HFF-Myc (cell line): ENCODE measurements around the gene CFAP70.

ENCODE experiments used
- DNase-seq: peaks from one replicate; pipeline ENCODE4 v3.0.0-alpha.2; 2011; ENCODE audit warnings: low read depth; ENCODE audit errors: extremely low read depth
- H3K4me3 ChIP-seq: replicated peaks from 2 replicates; pipeline ENCODE4 v1.5.1; 2011; ENCODE audit warnings: low read depth, mild to moderate bottlenecking, control low read depth, low read length
- TF ChIP-seq, protein P1 (sequence below): IDR thresholded peaks from 2 replicates; pipeline ENCODE4 v1.5.1; 2012; ENCODE audit warnings: mild to moderate bottlenecking, low read depth, low read length, control low read depth; ENCODE audit errors: missing control alignments

CFAP70 gene

DNA sequence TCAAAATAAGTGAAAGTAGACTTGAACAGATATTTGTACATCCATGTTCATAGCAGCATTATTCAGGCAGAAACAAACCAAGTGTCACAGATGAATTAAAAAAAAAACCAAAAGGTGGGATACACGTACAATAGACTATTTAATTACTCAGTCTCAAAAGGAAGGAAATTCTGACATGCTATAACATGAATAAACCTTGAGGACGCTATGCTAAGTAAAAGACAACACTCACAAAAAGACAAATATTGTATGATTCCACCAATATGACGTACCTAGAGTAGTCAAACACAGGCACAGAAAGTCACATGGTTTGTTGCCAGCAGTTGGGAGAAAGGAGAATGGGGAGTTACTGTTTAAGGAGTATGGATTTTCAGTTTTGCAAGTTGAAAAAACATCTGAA is 18.0 kb upstream of the CFAP70 start:
- H3K4me3 ChIP-seq, result no peak overlapping the region
- no peak for DNase-seq
- TF ChIP-seq, protein P1, sequence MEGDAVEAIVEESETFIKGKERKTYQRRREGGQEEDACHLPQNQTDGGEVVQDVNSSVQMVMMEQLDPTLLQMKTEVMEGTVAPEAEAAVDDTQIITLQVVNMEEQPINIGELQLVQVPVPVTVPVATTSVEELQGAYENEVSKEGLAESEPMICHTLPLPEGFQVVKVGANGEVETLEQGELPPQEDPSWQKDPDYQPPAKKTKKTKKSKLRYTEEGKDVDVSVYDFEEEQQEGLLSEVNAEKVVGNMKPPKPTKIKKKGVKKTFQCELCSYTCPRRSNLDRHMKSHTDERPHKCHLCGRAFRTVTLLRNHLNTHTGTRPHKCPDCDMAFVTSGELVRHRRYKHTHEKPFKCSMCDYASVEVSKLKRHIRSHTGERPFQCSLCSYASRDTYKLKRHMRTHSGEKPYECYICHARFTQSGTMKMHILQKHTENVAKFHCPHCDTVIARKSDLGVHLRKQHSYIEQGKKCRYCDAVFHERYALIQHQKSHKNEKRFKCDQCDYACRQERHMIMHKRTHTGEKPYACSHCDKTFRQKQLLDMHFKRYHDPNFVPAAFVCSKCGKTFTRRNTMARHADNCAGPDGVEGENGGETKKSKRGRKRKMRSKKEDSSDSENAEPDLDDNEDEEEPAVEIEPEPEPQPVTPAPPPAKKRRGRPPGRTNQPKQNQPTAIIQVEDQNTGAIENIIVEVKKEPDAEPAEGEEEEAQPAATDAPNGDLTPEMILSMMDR, result no peak

DNA sequence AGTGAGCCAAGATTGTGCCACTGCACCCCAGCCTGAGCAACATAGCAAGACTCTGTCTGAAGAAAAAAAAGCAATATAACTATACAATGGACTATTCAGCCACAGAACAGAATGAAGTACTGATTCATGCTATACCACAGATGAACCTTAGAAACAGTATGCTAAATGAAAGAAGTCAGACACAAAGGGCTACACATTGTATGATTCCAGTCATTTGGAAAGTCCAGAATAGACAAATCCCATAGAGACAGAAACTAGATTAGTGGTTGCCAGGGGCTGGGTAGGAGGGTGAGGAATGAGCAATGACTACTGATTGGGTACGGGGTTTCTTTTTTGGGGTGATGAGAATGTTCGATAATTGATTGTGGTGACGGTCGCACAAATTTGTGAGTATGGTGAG is 9.6 kb upstream of the CFAP70 start:
- no peak overlapping the region for H3K4me3 ChIP-seq
- TF ChIP-seq, protein P1, result no peak
- DNase-seq, result no peak

DNA sequence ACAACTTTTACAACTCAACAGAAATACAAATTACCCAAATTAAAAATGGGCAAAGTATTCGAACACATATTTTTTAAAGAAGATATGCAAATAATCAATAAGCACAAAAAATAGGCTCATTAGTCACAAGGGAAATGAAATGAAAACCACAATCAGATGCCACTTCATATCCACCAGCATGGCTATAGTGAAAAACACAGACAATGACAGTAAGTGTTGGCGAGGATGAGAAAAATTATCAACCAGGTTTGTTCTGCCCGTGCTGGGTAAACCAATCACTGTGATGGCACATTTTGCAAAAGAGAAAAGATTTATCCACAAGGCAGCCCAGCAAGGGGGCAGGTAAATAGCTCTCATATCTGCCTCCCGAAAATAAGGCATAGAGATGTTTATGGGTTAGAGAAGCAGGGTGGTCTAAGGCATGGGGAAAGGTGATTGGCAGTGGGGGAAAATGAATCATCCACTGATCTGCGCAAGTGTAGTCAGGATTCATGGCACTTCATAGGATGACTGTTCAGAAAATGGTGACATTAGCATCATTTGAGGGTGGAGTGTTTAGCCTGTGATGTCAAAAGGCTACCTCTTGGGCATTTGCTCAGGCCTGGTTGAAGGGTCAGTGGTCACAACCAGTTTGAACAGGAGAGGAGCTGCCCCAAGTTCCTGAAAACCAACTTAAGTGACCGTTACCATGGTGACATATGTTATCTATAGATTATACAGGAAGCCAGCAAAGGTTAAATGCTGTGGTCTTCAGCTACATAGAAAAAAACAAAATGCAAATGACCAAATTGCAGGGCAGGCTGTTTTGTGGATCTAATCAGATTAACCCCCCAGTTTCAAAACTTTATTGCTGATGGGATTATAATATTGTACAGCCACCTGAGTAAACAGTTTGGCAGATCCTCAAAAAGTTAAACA is 8.0 kb upstream of the CFAP70 start:
- no peak overlapping the region for H3K4me3 ChIP-seq
- TF ChIP-seq, protein P1, result no peak
- no peak for DNase-seq

DNA sequence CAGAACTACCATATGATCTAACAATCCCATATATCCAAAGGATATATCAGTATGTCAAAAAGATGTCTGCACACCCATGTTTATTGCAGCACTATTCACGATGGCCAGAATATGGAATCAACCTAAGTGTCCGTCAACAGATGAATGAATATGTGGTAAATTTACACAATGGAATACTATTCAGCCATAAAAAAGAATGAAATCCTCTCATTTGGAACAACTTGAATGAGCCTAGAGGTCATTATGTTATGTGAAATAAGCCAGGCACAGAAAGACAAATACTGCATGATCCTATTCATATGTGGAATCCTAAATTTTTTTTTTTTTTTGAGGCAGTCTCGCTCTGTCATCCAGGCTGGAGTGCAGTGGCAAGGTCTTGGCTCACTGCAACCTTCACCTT is 6.3 kb upstream of the CFAP70 start:
- no peak for DNase-seq
- TF ChIP-seq, protein P1, result no peak
- no peak overlapping the region for H3K4me3 ChIP-seq

DNA sequence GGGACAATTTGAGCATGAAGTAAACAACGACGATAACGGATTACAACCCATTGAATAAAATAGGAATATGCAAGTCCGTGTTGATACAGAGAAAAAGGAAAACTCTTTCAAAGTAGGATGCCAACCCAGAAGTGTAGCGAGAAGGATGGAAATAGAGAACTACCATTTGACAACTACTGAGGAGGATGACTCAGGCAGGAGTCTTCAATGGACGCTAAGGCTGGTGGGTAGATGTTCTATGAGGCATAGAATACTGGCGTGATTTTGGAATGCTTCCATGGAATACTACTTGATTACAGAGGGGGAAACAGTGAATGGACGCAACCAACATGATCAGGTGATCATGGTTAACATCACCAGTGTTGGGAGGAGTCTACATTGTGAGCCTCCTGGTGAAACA is 828 bp upstream of the CFAP70 start:
- DNase-seq, result no peak
- H3K4me3 ChIP-seq, result no peak overlapping the region
- TF ChIP-seq, protein P1, result no peak

DNA sequence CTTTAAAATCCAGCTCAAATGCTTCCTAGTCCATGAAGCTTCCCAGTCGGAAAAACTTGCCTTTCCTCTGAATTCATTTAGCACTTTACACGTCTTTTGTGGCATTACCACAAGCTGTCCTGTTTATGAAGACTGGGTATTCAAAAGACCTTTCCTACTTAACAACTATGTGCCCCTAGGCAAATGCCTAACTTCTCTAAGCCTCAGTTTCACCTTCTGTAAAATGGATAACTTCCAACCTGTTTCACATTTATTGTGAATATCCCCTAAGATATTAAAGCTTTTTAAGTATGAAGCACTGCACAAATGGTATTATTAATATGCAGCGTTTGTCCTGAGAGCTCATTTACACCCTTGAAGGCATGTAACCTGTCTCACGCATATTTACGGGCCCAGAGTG is 843 bp downstream of the CFAP70 start:
- DNase-seq, result no peak
- TF ChIP-seq, protein P1, result no peak
- H3K4me3 ChIP-seq, result peak overlapping the region; percentile 69
